Epidermal melanocyte (primary cell): ENCODE data around the gene TAF1A.
"Not testable (repeated sequence)": the region's sequence is repeated elsewhere in the genome, so short reads cannot be mapped to it uniquely, and the experiment has no call there.

Experiments used
- DNase-seq: peaks from one replicate; pipeline ENCODE4 v3.0.0; 2011; ENCODE audit warnings: low spot score; ENCODE audit not compliant: insufficient read length

TAF1A gene

GRCh38 chr1:222589462-222590302 is at the start of gene TAF1A:
Gene TAF1A, minus strand, starts transcription at chr1:222589933.
- DNase-seq: peak; percentile 86

GRCh38 chr1:222634180-222635013 is 44.7 kb upstream of the TAF1A start:
- peak; percentile 43 for DNase-seq

DNA sequence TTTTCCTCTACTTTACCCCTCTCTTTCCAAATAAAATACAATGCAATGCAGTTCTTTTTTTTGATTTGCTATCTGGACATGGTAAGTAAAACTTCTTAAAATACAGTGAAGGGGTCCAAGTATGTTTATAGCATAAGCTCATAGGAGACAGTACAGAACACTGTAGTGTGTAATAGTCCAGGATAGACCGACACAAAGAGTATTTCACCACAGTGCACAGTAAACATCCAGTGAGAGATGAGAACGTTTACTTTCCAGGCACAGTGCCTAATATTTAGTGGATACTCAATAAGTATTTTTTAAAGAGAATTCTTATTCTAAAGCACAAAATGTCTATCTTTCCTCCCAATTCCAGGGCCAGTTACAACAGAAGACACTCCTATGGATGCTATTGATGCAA is 43.0 kb upstream of the TAF1A start:
- no peak for DNase-seq

GRCh38 chr1:222631611-222632208 is 42.0 kb upstream of the TAF1A start:
- DNase-seq: no peak

- no peak for DNase-seq
Observed at GRCh38 chr1:222629921-222630535, 40.3 kb upstream of the TAF1A start.

DNA sequence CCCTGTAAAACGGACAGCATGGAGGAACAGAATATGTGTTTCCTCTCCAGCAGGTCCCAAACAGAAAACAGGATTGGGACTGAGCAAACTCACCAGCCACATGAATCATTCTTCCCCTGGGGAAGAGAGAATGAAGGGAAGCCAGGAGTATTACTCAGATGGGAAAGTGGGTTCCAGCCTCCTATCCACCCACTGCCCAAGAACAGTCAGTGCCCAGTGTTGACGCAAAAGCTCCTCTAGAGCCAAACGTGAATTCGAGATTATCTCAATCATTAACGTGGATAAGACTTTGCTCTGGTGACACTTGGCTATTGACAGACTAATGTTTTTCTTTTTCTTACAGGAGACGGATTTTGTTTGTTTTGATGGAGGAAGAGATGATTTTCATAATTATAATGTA is 37.5 kb upstream of the TAF1A start:
- DNase-seq: no peak

DNA sequence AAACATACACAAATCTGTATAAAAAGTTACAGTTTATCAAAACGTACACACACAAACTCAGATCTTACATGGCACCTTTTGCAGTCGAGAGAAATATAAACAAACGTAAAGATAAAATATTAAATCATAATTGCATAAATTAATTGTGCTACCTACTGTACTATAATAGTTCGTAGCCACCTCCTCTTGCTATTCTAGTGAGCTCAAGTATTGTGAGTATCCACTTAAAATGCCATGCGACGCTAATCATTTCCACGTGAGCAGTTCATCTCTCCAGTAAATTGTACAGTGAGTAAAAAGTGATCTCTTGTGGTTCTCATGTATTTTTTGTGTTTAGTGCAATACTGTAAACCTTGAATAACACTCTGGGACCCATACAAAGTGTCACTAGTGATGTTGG is 34.5 kb upstream of the TAF1A start:
- DNase-seq: no peak

DNA sequence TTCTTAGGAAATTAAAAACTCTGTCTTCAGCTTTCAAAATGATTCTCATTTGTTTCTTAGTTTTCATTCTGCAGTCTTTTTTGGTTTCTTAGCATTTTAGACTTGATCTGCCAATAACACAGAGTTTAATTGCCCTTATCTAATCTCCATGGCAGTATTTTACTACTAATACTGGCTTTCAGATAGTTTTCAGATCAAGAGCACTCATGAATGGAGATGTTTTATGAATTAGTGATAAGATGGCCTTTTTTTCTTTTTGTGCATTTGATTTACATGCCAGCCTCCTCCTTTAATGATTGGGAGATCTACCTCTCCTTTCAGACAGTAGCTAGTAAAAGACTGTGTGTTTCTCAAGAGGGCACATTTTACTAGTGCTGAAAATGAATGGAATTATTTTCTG is 33.7 kb upstream of the TAF1A start:
- no peak for DNase-seq

DNA sequence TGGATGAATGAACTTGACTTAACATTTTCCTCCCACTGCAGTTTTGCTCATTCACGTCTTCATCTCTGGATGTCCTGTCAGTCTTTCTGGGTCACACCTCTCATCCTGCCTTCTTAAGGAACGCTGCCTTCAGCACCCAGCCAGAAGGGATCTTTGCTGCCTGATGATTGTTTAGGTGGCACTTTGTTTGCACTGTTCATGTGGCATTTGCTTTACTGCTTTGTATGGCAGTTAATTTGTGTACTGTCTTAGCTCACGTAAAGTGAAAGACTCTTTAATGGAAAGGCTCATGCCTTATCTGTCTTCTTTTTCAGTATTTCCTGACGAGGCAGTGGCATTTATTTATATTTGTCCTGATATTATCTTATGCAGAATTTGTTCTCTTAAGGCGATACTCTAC is 33.0 kb upstream of the TAF1A start:
- no peak for DNase-seq

- no peak for DNase-seq
Observed at GRCh38 chr1:222620566-222620965, 30.8 kb upstream of the TAF1A start.

GRCh38 chr1:222618880-222619596 is 29.3 kb upstream of the TAF1A start:
- DNase-seq: no peak

DNA sequence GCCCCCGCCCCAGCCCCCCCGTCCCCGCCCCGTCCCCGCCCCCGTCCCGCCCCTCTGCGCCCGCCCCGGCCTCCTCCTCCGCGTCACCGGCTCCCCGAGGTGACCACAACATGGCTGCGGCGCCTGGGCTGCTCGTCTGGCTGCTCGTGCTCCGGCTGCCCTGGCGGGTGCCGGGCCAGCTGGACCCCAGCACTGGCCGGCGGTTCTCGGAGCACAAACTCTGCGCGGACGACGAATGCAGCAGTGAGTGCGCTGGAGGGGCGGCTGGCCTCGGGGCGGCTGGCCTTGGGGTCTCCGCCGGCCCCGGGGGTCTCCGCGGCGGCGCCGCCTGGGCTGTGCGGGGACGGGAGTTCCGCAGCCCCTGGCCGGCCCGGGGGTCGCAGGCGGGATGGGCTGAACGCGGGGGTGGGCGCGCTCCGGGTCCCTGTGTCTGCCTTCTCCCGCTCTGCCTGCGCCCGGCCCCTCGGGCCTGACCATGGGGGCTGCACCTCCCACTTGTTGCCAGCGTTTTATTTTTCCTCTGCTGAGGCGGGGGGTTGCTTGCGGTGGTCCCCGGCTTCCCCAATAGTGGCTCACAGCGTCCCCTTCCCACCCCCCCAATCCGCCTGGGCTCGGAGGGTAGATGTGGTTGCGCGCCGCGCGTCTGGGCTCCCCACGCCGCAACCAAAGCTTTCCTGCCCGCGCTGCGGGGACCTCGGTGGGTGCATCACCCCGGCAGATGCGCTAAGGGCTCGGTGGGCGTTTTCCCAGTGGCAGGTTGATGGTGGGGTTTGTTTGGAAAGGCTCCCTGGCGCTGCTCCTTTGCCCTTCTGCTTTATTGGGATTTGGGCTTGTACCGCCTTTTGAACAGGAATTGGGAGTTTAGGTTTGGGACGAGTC is 28.5 kb upstream of the TAF1A start, which contains the start of gene MIA3:
TSS of gene MIA3 (plus strand) at position 97 of the 879 bp plus-strand sequence. CDS start at position 111, 14 bp downstream.
- peak; percentile 61 for DNase-seq

DNA sequence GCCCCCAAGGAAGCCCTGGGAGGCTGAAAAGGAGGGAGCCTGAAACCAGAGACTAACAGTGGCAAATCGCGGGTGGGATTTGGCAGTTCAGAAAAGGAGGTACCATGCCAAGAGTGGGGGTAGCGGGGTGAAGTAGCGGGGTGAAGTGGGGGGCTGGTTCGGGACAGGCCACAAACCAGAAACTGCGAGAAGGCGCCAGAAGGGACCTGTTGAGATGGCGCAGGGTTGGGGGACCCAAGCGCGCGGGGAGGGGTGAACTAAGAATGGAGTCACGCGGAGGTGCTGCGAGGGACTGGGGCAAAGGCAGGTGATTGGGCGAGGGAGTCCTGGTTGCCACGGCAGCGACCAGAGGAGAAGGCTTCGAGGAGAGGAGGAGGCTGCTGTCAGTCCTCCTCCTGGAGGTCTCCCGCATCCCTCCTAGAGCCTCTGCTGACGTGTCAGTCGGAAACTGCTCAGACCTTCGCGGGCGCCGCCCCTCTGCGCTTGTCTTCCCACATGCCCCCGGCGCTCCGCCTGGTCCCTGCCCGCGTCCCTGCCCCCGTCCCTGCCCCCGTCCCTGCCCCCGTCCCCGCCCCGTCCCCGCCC is 27.7 kb upstream of the TAF1A start:
- DNase-seq: peak; percentile 42

GRCh38 chr1:222616525-222616924 is 26.8 kb upstream of the TAF1A start:
- DNase-seq: peak; percentile 37

GRCh38 chr1:222613627-222614026 is 23.9 kb upstream of the TAF1A start:
- DNase-seq: no peak

- DNase-seq: no peak
Observed at GRCh38 chr1:222610728-222611127, 21.0 kb upstream of the TAF1A start.

DNA sequence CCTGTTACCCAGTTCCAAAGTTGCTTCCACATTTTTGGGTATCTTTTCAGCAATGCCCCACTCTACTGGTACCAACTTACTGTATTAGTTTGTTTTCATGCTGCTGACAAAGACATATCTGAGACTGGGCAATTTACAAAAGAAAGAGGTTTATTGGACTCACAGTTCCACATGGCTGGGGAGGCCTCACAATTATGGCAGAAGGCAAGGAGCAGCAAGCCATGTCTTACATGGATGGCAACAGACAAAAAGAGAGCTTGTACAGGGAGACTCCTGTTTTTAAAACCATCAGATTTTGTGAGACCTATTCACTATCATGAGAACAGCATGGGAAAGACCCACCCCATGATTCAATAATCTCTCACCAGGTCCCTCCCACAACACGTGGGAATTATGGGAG is 19.4 kb upstream of the TAF1A start:
- DNase-seq: not testable (repeated sequence)

- no peak for DNase-seq
Observed at GRCh38 chr1:222606757-222607156, 17.0 kb upstream of the TAF1A start.

GRCh38 chr1:222601257-222601656 is 11.5 kb upstream of the TAF1A start:
- no peak for DNase-seq
